Astrocyte of the hippocampus (primary cell): ENCODE measurements around the gene ZXDC.
A peak's percentile ranks its signal among the peaks of the same experiment; 100 is the strongest.

ENCODE experiments used
- DNase-seq: peaks from one replicate; pipeline ENCODE4 v3.0.0; 2011; ENCODE audit warnings: low read depth, low spot score

ZXDC gene

DNA sequence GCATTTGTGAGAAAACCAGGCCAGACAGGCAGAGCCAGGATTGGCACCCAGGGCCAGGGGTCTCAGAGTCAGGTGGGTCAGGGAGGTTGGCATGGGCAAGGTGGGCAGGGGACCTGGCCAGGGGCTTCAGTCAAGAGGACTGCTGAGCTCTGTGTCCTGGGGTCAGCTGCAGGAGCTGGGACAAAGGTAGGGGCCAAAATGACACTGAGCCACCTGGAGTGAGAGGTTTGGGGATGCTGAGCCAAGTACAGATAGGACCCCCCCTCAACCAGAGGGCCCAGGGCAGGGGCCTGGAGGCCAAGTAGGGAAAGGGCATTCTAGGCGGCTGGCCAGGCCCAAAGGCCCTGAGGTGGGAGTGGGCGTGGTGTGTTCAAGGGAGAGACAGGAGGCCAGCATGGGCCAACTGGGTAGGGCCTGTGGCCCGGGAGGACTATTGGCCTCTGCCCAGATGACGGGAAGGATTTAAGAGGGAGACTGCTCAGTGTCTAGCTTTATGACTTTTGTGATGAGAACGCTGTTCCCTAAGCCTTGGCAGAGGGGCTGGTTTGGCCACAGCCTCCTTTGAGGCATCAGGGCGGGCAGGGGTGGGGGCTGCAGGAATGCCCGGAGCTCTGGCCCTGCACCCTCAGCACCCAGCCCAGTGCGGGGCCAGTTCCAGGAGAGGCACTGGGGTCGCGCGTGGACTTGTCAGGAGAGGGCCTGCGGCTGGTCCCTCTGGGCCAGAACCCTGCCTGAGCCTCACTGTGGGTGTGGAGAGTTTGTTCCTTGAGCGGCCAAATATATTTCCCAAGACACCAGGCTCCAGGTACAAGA lies 77.9 kb downstream of the ZXDC start:
- no peak for DNase-seq

DNA sequence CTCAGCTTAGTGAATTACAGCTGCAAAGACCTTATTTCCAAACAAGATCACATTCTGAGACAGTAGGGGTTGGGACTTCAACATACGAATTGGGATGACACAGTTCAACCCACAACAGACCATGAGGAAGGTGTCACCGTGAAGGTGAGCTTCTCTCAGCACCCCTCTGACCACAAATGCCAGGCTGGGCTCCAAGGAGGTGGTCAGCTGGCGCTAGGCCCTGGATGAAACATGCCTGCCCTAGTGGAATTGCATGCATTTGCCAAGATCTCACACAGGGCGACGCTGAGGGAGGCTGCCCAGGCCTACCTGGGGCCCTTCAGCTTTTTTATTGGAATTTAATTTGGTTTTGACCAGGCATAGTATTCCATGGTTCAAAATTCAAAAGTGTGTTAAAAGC lies 79.2 kb downstream of the ZXDC start:
- DNase-seq, result no peak

GRCh38 chr3:126395846-126396513 lies 79.7 kb downstream of the ZXDC start:
- DNase-seq, result no peak

- no peak for DNase-seq
Measured at GRCh38 chr3:126394977-126395321, 80.7 kb downstream of the ZXDC start.

GRCh38 chr3:126394179-126394976 lies 81.3 kb downstream of the ZXDC start, which contains the start of gene CFAP100:
Gene CFAP100 (plus strand): TSS chr3:126394909. CDS start chr3:126396001, 1,092 bp downstream.
- peak; percentile 77 for DNase-seq

DNA sequence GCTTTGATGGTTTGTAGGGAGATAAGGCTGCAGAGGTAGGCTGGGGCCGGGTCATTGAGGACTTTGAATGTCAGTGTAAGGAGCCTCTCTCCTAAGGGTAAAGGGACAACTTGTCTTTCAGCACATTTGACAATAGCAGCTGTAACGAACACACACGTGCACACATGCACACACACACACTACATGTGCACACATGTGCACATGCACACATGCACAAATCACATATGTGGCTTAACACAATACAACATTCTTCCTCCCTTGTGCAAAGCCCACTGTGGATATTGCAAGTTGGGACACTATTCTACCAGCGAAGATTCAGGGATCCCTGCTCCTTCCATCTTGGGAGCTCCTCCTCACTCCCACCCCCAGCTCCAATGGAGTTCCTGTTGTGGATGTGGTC lies 82.1 kb downstream of the ZXDC start:
- no peak for DNase-seq

DNA sequence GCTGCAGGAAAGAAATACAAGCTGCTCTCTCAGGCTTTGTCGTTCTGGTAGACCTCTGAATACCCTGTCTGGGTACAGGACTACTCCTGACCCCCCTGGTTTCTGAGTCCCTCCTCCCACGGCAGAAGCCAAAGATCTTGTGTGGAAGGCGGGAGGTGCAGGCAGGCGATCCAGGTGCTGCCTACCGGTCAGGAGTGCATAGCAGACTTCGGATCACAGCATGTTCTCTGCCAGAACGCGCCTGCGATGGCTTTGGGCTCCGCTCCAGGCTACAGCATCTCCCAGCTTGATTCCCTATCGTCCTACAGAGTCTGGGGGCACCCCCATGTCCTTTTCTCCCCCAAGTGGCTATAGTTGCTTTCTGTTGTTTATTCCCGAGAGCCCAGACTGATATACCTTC lies 83.4 kb downstream of the ZXDC start:
- DNase-seq, result no peak

GRCh38 chr3:126391631-126392030 lies 84.1 kb downstream of the ZXDC start:
- DNase-seq, result no peak

- no peak for DNase-seq
Measured at GRCh38 chr3:126390751-126391150, 84.9 kb downstream of the ZXDC start.

- DNase-seq, result no peak
Measured at GRCh38 chr3:126390201-126390600, 85.5 kb downstream of the ZXDC start.

DNA sequence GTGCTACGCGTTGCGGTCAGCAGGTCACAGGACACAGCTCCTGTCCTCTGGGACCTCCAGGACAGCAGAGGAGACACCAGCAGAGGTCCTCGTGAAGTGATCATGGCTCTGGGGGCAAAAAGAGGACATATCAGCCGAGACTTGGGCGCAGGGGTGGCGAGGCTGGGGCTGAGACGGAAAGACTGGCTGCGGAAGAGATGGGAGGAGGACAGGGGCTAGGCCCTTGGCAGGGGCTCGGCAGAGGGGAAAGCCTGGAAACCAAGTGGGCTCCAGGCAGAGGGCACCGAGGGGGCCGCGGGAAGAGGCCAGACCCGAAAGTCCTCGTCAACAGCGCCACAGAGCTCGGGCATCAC lies 85.9 kb downstream of the ZXDC start:
- DNase-seq, result no peak

DNA sequence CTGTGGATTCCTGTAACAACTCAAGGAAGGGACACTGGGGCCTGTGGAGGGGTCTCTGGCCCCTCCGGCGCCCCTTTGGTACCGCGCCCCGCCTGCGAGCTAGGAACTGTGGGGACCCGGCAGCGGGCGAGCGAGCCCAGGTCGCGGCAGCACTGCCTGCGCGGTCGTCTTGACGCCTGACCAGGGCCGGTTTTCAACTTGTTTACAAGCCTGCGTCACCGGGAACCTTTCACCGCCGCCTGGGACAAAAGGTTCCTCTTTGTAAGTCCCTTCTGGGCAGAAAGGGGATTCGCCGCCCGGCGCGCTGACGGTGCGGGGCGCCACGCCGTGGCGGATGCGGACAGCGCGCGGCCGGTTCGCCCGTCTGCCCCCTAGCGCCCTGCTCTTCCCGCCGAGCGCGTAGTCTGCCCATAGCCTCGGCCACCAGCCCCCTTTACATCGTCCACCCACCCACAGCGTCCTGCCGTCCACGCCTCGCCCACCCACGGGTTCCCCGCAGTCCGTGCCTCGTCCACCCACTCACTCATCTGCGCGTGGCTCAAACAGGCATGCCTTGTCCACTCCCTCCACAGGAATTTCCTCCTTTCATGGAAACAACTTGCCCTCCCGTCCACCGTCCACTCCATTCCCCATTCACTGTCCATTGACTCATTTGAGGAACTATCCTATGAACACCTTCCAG lies 86.4 kb downstream of the ZXDC start:
- DNase-seq, result peak; percentile 93
